ENCODE results near the gene PIK3R6.

PIK3R6 gene

GRCh38 chr17:8873801-8874715 is 6.6 kb upstream of the PIK3R6 start:
- H3K4me3 ChIP-seq (ENCODE audit: low read depth, low read length): no peak overlapping the region
- no peak for TF ChIP-seq CTCF (IDR thresholded peaks at IDR 0.05; ENCODE audit: borderline replicate concordance, insufficient read depth, low read depth, low read length)

GRCh38 chr17:8872705-8873435 is 5.4 kb upstream of the PIK3R6 start:
- no peak for TF ChIP-seq CTCF (IDR thresholded peaks at IDR 0.05; ENCODE audit: borderline replicate concordance, insufficient read depth, low read depth, low read length)
- no peak overlapping the region for H3K4me3 ChIP-seq (ENCODE audit: low read depth, low read length)

- TF ChIP-seq CTCF (IDR thresholded peaks at IDR 0.05; ENCODE audit: borderline replicate concordance, insufficient read depth, low read depth, low read length): no peak
- H3K4me3 ChIP-seq (ENCODE audit: low read depth, low read length): no peak overlapping the region
Observed at GRCh38 chr17:8872036-8872704, 4.7 kb upstream of the PIK3R6 start.

GRCh38 chr17:8871081-8871581 is 3.7 kb upstream of the PIK3R6 start:
- H3K4me3 ChIP-seq (ENCODE audit: low read depth, low read length): no peak overlapping the region
- TF ChIP-seq CTCF (IDR thresholded peaks at IDR 0.05; ENCODE audit: borderline replicate concordance, insufficient read depth, low read depth, low read length): no peak

GRCh38 chr17:8870406-8871040 is 3.0 kb upstream of the PIK3R6 start:
- H3K4me3 ChIP-seq (ENCODE audit: low read depth, low read length): no peak overlapping the region
- no peak for TF ChIP-seq CTCF (IDR thresholded peaks at IDR 0.05; ENCODE audit: borderline replicate concordance, insufficient read depth, low read depth, low read length)

GRCh38 chr17:8869114-8869815 is 1.8 kb upstream of the PIK3R6 start:
- TF ChIP-seq CTCF (IDR thresholded peaks at IDR 0.05; ENCODE audit: borderline replicate concordance, insufficient read depth, low read depth, low read length): no peak
- H3K4me3 ChIP-seq (ENCODE audit: low read depth, low read length): no peak overlapping the region
